Endothelial cell of umbilical vein (primary cell): ENCODE data around the gene GREB1.

Experiments used
- CTCF ChIP-seq, 2 donors: IDR thresholded peaks; 1 replicate in 1 of 2; 2 replicates in 1 of 2; pipeline ENCODE4 v1.5.1; 2011; ENCODE audit warnings: low read length in 2 of 2, mild to moderate bottlenecking in 2 of 2, moderate library complexity in 2 of 2, control low read depth in 1 of 2, inconsistent platforms in 1 of 2, low read depth in 1 of 2; ENCODE audit not compliant: insufficient read depth in 1 of 2; ENCODE audit errors: extremely low read depth in 1 of 2
- EZH2 ChIP-seq: IDR thresholded peaks from 2 replicates; pipeline ENCODE4 v1.6.1; 2012; ENCODE audit warnings: borderline replicate concordance, low read depth, mild to moderate bottlenecking, moderate library complexity, low read length, inconsistent platforms; ENCODE audit not compliant: severe bottlenecking
- FOS ChIP-seq: IDR thresholded peaks from 2 replicates; pipeline ENCODE4 v1.6.1; 2011; ENCODE audit warnings: mild to moderate bottlenecking, low read length, moderate library complexity, borderline replicate concordance; ENCODE audit not compliant: insufficient read depth
- JUN ChIP-seq: IDR thresholded peaks from 2 replicates; pipeline ENCODE4 v1.6.1; 2011; ENCODE audit warnings: borderline replicate concordance, low read depth; ENCODE audit not compliant: insufficient read length, insufficient read depth
- POLR2A ChIP-seq: IDR thresholded peaks from 2 replicates; pipeline ENCODE4 v1.6.1; 2012; ENCODE audit warnings: low read depth, mild to moderate bottlenecking, control low read depth, low read length
- POLR2AphosphoS5 ChIP-seq: IDR thresholded peaks from 2 replicates; pipeline ENCODE4 v1.6.1; 2012; ENCODE audit warnings: low read depth, mild to moderate bottlenecking, control low read depth, low read length, moderate library complexity; ENCODE audit not compliant: insufficient read depth

DNA sequence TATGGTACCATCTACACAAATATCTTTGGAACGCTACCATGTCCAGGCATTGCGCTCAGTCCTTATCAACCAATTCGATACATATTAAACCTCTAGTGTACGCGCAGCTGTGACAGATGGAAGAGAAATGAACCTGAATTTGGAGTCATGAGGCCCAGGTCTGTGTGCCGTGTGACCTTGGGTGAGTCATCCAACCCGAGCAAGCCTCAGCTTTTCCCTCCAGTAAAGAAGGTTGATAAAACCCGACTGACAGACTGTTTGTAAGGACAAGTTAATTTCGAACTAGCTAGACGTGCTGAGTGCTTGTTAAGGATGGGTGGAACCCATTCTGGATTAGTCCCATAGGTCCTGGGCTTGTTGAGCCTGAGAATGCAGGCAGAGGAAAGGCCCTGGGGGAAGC is 28.2 kb downstream of the GREB1 start:
- TF ChIP-seq CTCF (IDR thresholded peaks at IDR 0.05; ENCODE audit: extremely low read depth in 1 of 2, insufficient read depth in 1 of 2, low read depth in 1 of 2, low read length in 2 of 2) (no peak), EZH2 (no peak), POLR2A (no peak), POLR2AphosphoS5 (no peak), JUN (no peak), FOS (no peak)
